Pancreas (tissue), 10 donors: ENCODE measurements around the gene RIPOR3. TPM values are rescaled to one million over a fixed set of nuclear protein-coding genes. Genes with fewer than 3 reads are reported as not detected.
A peak's percentile ranks its signal among the peaks of the same experiment; 100 is the strongest.

Experiments
- ATAC-seq, 4 donors: fragments of 200-7000 bp; cut with Tn5 transposase; one replicate each; pipeline versions ENCODE4 v1.8.0 to v1.9.1; 2020; ENCODE audit warnings: mild to moderate bottlenecking in 4 of 4, moderate library complexity in 4 of 4
- DNase-seq, 6 donors: peaks; one replicate each; pipeline ENCODE4 v3.0.0-alpha.2; 2020
- FAIRE-seq: peaks from 2 replicates; lab custom pipeline; 2012; peaks lifted over from hg19 to GRCh38; lab: Jason Lieb, UNC
- H3K27ac ChIP-seq, 4 donors: fragments of 200-600 bp; sonication (generic); 1 replicate in 3 of 4; 2 replicates in 1 of 4; pipeline versions ENCODE4 v1.5.0 to v1.8.0; 2020
- H3K27me3 ChIP-seq, 4 donors: fragments of 200-600 bp; one replicate each; pipeline ENCODE4 v1.8.0; 2021
- H3K36me3 ChIP-seq, 3 donors: fragments of 200-600 bp; sonication (generic) in 1 of 3; one replicate each; pipeline versions ENCODE4 v1.5.0 to v1.8.0; 2020 to 2021
- H3K4me1 ChIP-seq, 3 donors: fragments of 200-600 bp; one replicate each; pipeline ENCODE4 v1.8.0; 2021
- H3K4me3 ChIP-seq, 4 donors: fragments of 200-600 bp; sonication (generic) in 2 of 4; one replicate each; pipeline versions ENCODE4 v1.5.0 to v1.8.0; 2020 to 2021
- H3K9me3 ChIP-seq, 4 donors: fragments of 200-600 bp; one replicate each; pipeline ENCODE4 v1.8.0; 2021
- WGBS, 2 donors: extraction: QIAGEN DNeasy Blood & Tissue Kit; methylation state at CpG; one replicate each; pipeline ENCODE4 v1.1.7; 2013; 5-methylcytosine and 5-hydroxymethylcytosine counted together
- intact Hi-C, 3 donors: fragments of 100-400 bp; cut with DNase I; formaldehyde crosslinking; loops; one replicate each; pipeline versions ENCODE4 v1.11.1 to v1.14.2; 2022
- polyA plus RNA-seq, 2 donors: library from polyadenylated mRNA; stranded (reverse); fragments of 200-250 nt; gene quantifications; one replicate each; pipeline ENCODE4 v1.2.3, GENCODE V29; 2013
- total RNA-seq, 6 donors: library from RNA; stranded (reverse); fragmentation: NEBNext Ultra II Directional in 4 of 6; extraction: Animal tissue kit (Norgen Biotek cat#: 25700) in 4 of 6; gene quantifications; one replicate each; pipeline versions ENCODE4 v1.2.1 to v1.2.4, GENCODE V29; 2021 to 2023
- TF ChIP-seq, protein P1 (sequence below), 4 donors: fragments of 200-600 bp; sonication (generic) in 3 of 4; IDR thresholded peaks; one replicate each; pipeline versions ENCODE4 v1.5.0 to v1.8.0; 2021; ENCODE audit warnings: antibody characterized with exemption in 4 of 4
- donor health status: healthy with polysubstance abuse.
- donor health status: DM: no; HTN: no; CAD: no; lungs with moderate emphysema.
- donor health status: DM: no; HTN: no; CAD: no.
- donor health status: control.
- donor health status: control.
- donor health status: Bipolar disorder and iron deficiency.
- donor health status: DM: yes; HTN: yes; CAD: no.
- donor health status: DM: no; HTN: no; CAD: no.
- donor health status: DM: no; HTN: no; CAD: no.
- donor health status: DM: yes; HTN: yes; CAD: no.

The RIPOR3 gene
- total and polyA plus RNA-seq, 8 donors = 0.67 to 11.3 (median 2.1) TPM

DNA sequence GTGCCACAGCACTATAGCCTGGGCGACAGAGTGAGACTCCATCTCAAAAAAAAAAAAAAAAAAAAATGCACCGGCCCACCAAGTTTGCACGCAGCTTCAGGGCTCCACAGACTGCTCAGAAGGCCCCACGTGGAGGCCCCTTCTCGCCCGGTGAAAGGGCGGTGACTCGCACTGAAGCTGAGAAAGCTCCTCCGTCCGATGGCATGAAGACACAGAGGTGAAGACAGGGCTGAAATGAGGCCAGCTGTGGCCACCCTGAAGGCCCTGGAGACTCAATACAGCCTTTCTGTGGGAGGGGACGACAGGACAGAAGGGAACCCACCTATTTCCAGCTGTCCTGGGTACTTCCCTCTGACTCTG lies 97.1 kb downstream of the RIPOR3 start:
- Histone ChIP-seq H3K4me1 (peaks cover 0 to 5% (median 0%) of the 10 kb centered on the region in 3 donors), H3K9me3 (no peaks in the 10 kb centered on the region), H3K4me3 (no peak overlapping the region), H3K27me3 (no peaks in the 10 kb centered on the region), H3K27ac (no peak overlapping the region), H3K36me3 (no peaks in the 10 kb centered on the region)
- 79 to 83% methylated on average over 11 of the region's 11 CpGs for WGBS, 2 donors
- intact Hi-C loops = no loop called here
- TF ChIP-seq, protein P1, sequence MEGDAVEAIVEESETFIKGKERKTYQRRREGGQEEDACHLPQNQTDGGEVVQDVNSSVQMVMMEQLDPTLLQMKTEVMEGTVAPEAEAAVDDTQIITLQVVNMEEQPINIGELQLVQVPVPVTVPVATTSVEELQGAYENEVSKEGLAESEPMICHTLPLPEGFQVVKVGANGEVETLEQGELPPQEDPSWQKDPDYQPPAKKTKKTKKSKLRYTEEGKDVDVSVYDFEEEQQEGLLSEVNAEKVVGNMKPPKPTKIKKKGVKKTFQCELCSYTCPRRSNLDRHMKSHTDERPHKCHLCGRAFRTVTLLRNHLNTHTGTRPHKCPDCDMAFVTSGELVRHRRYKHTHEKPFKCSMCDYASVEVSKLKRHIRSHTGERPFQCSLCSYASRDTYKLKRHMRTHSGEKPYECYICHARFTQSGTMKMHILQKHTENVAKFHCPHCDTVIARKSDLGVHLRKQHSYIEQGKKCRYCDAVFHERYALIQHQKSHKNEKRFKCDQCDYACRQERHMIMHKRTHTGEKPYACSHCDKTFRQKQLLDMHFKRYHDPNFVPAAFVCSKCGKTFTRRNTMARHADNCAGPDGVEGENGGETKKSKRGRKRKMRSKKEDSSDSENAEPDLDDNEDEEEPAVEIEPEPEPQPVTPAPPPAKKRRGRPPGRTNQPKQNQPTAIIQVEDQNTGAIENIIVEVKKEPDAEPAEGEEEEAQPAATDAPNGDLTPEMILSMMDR (IDR thresholded peaks at IDR 0.05) = no peak
- ATAC-seq (no peak), FAIRE-seq (no peak), DNase-seq (no peak)

DNA sequence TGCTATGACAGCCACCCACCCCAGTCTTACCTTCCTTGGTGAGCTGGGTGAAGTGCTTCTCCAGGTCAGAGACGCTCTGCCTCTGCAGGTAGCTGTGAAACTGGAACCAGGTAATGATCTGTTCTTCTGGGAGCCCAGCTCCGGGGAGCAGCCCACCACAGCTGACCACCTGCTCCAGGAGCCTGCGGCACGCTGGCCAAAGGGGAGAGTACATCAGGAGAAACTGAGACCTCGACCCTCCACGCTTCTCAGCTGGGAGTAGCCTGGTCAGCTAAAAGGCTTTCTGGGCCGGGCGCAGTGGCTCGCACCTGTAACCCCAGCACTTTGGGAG lies 98.4 kb downstream of the RIPOR3 start:
- ATAC-seq (no peak), FAIRE-seq (no peak), DNase-seq (peak in 1 of 6 donors; percentile 18)
- Histone ChIP-seq H3K4me3 (no peak overlapping the region), H3K9me3 (no peaks in the 10 kb centered on the region), H3K27ac (no peak overlapping the region), H3K4me1 (peaks cover 0 to 5% (median 0%) of the 10 kb centered on the region in 3 donors), H3K36me3 (no peaks in the 10 kb centered on the region), H3K27me3 (no peaks in the 10 kb centered on the region)
- intact Hi-C loops = no loop called here
- TF ChIP-seq, protein P1 (IDR thresholded peaks at IDR 0.05) = no peak
- WGBS, 2 donors = 92 to 94% methylated on average over 9 of the region's 9 CpGs

DNA sequence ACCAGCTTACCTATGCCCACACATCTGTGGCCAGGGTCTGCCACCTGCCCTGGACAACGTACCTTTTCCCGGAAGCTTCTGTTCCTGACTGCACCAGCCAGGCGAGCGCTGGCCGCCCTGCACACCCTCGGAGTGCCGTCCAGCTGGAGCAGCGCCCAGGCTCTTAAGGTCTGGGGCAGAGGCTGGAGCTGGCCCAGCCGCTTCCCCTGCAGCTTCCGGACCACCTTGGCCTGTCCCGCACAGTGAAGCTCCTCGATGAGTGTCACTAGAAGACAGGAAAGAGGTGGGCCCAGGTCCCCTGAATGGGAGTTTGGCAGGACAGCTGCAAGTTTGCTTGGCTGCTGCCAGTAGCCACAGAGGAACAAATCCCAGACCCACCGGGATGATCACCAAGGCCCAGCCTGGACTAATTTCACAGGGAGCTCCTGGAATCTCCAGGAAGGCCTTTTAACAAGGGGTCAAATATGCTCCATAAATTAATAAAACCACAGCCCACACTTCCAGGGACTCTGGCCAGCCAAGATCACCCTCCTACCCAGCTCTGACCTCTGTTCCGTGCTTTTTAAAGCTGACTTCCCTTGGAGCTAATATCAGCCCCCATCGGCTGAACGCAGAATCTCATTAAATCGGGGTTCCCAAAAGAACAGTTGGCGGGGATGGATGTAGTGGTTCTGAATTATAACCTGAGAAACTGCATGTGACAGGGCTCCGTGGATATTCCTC lies 98.9 kb downstream of the RIPOR3 start:
- TF ChIP-seq, protein P1 (IDR thresholded peaks at IDR 0.05) = no peak
- intact Hi-C loops = no loop called here
- DNase-seq (peak in 4 of 6 donors; percentile 36 to 82 (median 60)), ATAC-seq (peak; percentile 44 to 78 (median 63)), FAIRE-seq (no peak)
- Histone ChIP-seq H3K27me3 (no peaks in the 10 kb centered on the region), H3K27ac (no peak overlapping the region), H3K9me3 (no peaks in the 10 kb centered on the region), H3K4me3 (no peak overlapping the region), H3K36me3 (no peaks in the 10 kb centered on the region), H3K4me1 (peaks cover 0 to 5% (median 0%) of the 10 kb centered on the region in 3 donors)
- 48 to 53% methylated on average over 19 of the region's 19 CpGs for WGBS, 2 donors

DNA sequence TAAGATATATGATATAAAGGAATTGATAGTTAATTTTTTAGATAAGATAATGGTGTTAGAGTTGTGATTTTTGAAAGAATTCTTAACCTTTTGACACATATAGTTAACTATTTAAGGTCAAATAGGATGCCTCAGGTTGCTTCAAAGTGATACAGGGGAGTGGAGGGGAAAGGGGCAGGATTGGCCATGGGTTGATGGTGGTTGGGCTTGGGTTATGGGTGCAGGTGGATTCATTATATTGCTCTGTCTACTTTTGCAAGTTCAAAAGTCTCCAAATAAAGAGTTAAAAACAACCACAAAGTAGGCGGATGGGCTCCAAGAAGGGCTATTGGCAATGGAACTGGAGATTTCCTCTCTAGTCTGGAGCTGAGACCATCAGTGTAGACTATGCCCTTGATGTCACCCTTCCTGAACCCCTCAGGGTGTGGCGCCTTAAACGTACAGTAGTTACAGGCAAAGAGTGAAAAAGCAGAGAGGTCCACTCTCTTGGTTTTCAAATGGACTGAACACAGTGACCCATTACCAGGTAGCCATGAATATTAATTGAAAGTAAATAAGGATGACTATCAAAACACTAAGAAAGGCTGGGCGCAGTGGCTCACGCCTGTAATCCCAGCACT lies 100.0 kb downstream of the RIPOR3 start:
- FAIRE-seq = no peak
- WGBS, 2 donors = 88 to 91% methylated on average over 5 of the region's 5 CpGs
- no peak for ATAC-seq
- no peaks in the 10 kb centered on the region for H3K27me3 ChIP-seq
- TF ChIP-seq, protein P1 (IDR thresholded peaks at IDR 0.05) = no peak
- no peaks in the 10 kb centered on the region for H3K9me3 ChIP-seq
- no peak overlapping the region for H3K27ac ChIP-seq
- no peak overlapping the region for H3K4me3 ChIP-seq
- peaks cover 0 to 5% (median 0%) of the 10 kb centered on the region in 3 donors for H3K4me1 ChIP-seq
- H3K36me3 ChIP-seq = no peaks in the 10 kb centered on the region
- intact Hi-C loops = no loop called here
- no peak for DNase-seq

DNA sequence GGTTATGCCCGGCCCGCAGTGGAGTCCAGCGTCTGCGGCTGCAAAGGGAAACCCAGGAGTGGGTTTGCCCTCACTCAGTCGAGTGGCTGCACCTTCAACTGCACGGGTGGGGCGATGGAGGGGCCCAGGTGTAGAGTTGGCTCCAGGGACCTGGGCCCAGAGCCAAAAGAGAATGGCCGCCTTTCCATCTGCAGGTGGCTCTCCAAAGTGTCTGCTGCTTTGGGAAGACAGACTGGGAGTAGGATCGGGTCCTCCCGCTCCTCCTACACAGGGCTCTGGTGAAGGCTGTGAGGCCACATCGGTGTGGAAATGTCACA lies 101.0 kb downstream of the RIPOR3 start:
- Histone ChIP-seq H3K9me3 (no peaks in the 10 kb centered on the region), H3K36me3 (no peaks in the 10 kb centered on the region), H3K4me3 (no peak overlapping the region), H3K27ac (no peak overlapping the region), H3K4me1 (peaks cover 0 to 5% (median 0%) of the 10 kb centered on the region in 3 donors), H3K27me3 (no peaks in the 10 kb centered on the region)
- intact Hi-C loops = no loop called here
- DNase-seq (no peak), ATAC-seq (no peak), FAIRE-seq (no peak)
- TF ChIP-seq, protein P1 (IDR thresholded peaks at IDR 0.05) = no peak
- 86% methylated on average over 11 of the region's 11 CpGs for WGBS, 2 donors
